ENCODE data around the gene TYSND1.
"Not testable (repeated sequence)": the region's sequence is repeated elsewhere in the genome, so short reads cannot be mapped to it uniquely, and the experiment has no call there.

The TYSND1 gene

DNA sequence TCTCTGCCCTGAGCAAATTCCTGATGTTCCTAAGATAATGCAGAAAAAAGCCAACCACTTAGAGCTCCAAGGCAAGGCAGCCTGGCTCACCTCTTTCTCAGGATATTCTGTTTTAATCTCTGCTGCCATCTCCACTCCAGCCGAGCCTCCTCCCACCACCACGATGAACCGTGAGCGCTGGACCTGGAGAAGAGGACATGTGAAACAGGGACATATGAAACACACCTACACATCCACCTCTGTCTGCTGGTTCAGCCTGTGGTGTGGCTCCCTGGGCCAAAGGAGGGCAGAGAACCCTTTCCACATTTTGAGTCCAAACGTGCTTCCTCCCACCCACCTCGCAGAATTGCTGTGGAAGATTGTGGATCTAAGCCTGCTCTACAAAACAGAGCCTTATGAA is 26.1 kb downstream of the TYSND1 start:
- in situ Hi-C loops (cut with HindIII; ENCODE audit: low pct_ligation_motif_present, low pct_unique_long_range_greater_than_20kb, low sequenced_read_pairs) = no loop called here
- no peak for DNase-seq

DNA sequence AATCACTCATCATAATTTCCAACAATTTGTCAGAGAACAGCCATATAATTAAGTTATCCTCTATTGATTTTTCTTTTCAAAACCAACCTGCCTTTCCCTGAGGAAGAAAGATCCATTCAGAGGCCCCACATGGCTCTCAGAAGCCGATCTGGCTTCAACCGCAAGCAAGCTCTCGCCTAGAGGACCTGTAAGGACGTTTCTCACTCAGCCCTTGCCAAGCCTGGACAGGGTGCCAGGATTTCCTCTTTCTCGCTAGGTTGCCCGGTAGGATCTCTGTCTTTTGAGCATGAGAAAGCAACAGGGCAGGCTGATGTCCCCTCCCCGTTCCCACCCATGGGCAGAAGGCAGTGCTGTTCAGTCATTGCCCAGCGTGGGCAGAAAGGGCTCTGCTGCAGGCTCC is 26.9 kb downstream of the TYSND1 start:
- in situ Hi-C loops (cut with HindIII; ENCODE audit: low pct_ligation_motif_present, low pct_unique_long_range_greater_than_20kb, low sequenced_read_pairs) = no loop called here
- no peak for DNase-seq

DNA sequence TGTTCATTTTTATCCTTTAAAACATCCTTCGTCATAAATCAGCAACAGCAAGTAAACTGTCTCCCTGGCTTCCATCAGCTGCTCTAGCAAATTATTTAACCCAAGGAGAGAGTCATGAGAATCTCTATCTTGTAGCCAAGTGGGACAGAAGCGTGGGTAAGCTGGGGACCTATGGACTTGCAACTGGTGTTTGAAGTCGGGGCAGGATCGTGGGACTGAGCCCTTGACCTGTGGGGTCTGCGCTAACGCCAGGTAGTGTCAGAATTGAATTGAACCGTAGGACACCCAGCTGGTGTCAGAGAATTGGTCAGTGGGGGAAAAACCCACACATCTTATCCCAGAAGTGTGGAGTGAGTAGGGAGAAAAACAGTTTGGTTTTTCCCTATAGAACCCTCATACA is 27.3 kb downstream of the TYSND1 start:
- in situ Hi-C loops (cut with HindIII; ENCODE audit: low pct_ligation_motif_present, low pct_unique_long_range_greater_than_20kb, low sequenced_read_pairs) = no loop called here
- no peak for DNase-seq

DNA sequence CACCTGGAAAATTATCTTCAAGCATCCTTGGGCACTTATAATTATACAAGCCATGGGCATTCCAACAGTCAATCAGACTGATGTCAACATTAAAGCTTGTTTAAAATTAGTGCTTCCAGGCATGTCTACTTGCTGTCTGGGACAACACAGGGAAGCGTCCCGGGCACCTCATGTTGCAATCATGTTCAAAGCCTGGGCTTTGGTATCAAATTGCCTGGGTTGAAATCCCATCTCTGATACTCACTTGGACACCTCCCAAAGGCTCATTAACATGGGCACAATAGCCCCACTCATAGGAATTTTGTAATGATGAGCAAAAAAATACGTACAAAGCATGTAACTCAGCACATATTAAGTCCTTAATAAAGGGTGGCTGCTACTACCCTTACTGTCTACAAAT is 28.3 kb downstream of the TYSND1 start:
- DNase-seq = no peak
- in situ Hi-C loops (cut with HindIII; ENCODE audit: low pct_ligation_motif_present, low pct_unique_long_range_greater_than_20kb, low sequenced_read_pairs) = no loop called here

DNA sequence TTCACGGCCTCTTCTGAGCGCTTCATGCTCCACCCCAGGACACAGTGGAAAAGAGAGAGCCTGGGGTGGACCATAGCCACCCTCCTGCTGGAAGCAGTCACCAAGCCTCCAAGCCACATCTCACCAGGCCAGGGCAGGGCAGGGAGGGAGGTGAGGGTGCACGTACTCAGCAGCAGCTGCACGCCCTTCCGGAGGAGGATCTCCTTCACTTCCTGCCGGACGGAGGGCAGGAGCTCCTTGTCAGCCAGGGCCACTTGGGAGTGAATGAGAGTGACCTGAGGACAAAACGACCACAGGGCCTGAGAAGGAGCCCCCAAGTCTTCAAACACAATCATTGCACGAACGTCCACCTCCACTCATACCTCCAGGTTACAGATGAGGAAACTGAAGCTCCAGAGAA is 28.9 kb downstream of the TYSND1 start:
- in situ Hi-C loops (cut with HindIII; ENCODE audit: low pct_ligation_motif_present, low pct_unique_long_range_greater_than_20kb, low sequenced_read_pairs) = no loop called here
- DNase-seq = no peak

DNA sequence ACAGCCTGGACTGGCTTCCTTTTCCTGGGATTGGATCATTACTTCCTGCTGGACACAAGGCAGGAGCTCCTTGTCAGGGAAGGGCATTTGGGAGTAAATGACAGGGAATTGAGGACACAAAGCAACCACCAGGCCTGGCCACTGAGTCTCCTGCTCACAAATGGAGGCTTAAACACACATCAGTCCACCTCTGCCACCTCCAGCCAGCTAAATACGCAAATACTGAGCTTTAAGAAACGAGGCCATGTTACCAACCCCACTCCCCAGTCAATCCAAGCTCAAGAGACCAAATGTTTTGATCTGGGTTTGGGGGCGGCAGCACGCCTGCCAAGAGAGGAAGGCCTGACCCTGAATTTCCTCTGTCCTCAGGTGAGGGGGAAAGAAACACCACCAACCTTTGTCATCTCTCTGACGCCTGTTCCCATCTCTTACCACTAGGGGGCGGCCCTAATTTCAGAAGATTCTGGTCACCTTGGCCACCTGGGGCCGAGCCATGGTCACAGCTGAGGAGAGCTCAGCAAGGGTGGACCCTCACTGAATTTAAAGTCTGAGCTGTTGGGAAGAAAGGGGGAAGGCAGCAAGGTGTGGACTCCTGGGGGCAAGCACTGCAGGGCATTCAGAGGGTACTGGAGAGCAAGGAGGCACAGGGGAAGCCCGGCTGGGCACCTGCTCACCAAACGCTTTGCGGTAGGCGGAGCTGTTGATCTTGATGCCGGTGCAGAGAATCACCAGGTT is 30.4 kb downstream of the TYSND1 start:
- in situ Hi-C loops (cut with HindIII; ENCODE audit: low pct_ligation_motif_present, low pct_unique_long_range_greater_than_20kb, low sequenced_read_pairs) = no loop called here

DNA sequence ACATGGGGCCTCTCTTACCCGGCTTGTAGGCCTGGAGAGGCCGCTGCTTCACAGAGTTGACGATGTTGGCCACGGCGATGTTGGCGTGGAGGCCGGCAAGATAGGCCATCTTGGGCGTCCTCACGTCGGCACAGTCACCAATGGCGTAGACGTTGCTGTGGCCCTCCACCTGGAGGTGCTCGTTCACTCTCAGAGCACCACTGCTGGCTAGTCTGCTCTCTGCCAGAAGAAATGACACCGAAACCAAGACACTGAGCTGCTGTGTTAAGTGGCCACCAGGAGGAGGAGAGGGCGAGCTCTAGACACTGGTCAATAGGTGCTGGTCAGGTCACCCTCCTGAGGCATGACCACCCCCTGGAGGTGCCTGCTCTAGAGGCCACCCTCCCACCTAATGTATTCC is 31.6 kb downstream of the TYSND1 start:
- DNase-seq = no peak
- in situ Hi-C loops (cut with HindIII; ENCODE audit: low pct_ligation_motif_present, low pct_unique_long_range_greater_than_20kb, low sequenced_read_pairs) = no loop called here

More for the DNA sequence above, 30.4 kb downstream of the TYSND1 start:
- peak; percentile 58 for DNase-seq

DNA sequence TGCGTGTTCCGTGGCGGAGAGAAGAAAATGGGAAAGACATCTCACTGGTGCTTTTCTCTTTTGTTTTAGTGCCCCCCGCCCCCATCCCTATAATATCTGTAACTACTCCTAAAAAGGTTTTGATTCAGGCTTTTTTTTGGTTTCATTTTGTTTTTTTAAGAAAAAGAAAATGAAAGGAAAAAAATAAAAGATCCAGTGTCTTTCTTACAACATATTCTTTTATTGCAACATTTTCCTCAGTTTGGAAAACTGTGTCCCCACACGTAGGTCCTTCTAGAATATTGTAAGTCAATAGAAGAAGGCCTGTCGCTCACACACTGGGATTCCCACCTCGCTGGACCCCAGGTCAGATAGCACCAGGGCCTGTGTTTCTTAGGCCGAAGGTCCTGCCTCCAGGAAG is 34.4 kb downstream of the TYSND1 start:
- in situ Hi-C loops (cut with HindIII; ENCODE audit: low pct_ligation_motif_present, low pct_unique_long_range_greater_than_20kb, low sequenced_read_pairs) = no loop called here
- DNase-seq = no peak

DNA sequence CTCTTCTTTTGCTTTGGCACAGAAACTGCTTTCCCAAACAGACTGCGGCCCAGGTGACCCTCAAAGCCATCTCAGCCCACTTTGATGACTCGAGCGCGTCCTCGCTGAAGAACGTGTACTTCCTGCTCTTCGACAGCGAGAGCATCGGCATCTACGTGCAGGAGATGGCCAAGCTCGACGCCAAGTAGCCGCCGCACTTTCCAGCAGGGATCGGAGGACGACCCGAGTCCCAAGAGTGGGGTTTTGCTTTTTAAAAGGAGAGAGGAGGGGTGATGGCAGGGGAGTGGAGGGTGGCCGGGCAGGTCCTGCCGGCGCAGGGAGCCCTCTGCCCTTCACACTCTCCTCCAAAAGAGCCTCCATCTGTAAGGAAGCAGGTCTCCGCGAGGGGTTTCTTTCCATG is 35.0 kb downstream of the TYSND1 start:
- DNase-seq = no peak
- in situ Hi-C loops (cut with HindIII; ENCODE audit: low pct_ligation_motif_present, low pct_unique_long_range_greater_than_20kb, low sequenced_read_pairs) = no loop called here

DNA sequence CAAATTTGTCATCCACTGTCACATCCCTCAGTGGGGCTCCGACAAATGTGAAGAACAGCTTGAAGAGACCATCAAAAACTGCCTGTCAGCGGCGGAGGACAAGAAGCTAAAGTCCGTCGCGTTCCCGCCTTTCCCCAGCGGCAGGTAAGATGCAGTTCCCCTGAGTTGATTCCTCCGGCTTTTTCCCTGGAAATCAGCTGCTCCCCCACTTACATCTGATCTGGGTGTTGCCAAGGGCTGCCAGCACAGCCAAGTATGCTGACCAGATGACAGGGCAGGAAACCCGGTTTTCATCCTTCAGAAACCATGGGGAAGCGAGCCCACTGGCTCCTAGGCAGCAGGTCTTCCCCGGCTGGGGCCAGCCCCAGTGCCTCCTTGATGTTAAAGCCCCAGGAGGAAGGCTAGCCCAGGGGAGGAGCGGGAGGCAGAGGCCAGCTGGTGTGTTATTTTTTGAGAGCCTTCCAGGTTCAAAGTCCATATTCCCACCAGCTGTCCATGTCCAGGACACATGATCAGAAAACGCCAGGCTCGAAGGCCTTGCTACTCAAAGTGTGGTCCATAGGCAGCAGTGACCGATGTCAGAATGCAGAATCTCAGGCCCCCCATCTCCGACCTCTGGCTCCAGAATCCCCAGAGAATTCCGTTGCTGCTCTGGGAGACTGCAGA is 37.3 kb downstream of the TYSND1 start:
- DNase-seq = no peak

DNA sequence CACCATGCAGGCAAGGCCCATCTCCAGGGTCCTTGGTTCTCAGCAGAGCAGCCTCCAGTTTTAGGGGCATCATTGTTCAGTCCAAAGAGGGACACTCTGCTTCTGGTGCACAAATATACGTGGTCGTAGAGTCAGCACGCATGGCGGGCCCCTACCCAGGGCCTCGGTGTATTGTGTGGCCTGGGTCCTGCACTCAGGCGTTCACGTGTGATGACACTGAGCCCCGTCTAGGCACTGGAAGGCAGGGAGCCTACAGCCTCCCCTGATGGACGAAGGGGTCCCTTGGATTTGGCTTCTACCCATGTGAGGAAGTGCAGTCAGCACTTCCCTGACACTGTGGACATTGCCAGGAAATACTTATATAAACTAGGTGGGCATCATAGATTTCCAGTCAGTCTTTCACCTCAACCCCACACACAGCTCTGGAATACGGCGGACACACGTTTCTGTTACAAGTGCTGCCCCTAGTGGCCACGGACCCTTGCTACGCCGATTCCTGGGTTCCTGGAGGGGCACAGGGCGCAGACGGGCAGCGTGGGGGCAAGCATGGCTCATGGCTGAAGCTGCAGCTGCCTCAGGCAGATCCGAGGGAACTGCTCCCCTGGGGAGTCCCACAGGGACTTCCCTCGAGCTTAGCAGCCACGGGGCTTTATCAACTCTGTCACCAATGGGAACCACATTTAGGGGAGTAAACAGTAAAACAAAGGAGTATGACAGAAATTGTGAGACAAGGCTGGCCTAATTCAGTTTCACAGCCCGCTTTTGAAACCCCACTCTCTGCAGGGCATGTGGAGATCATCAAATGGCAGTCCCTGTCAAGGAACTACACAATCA is 39.3 kb downstream of the TYSND1 start:
- in situ Hi-C loops (cut with HindIII; ENCODE audit: low pct_ligation_motif_present, low pct_unique_long_range_greater_than_20kb, low sequenced_read_pairs) = no loop called here
- DNase-seq = peak; percentile 11

More for the DNA sequence above, 37.3 kb downstream of the TYSND1 start:
- in situ Hi-C loops (cut with HindIII; ENCODE audit: low pct_ligation_motif_present, low pct_unique_long_range_greater_than_20kb, low sequenced_read_pairs) = no loop called here

DNA sequence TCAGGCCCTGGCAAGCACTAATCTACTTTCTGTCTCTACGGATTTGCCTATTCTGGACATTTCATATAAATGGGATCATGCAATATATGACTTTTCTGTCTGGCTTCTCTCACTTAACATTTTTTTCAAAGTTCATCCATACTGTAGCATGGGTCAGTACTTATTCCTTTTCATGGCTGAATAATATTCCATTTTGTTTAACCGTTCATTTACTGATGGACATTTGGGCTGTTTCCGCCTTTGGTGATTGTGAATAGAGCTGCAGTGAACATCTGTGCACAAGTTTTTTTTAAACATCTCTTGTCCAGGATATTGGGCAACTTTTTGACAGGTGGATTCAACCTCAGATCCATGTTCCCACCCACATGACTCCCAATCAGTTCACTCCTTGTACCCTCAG is 44.8 kb downstream of the TYSND1 start:
- no peak for DNase-seq
- in situ Hi-C loops (cut with HindIII; ENCODE audit: low pct_ligation_motif_present, low pct_unique_long_range_greater_than_20kb, low sequenced_read_pairs) = no loop called here

DNA sequence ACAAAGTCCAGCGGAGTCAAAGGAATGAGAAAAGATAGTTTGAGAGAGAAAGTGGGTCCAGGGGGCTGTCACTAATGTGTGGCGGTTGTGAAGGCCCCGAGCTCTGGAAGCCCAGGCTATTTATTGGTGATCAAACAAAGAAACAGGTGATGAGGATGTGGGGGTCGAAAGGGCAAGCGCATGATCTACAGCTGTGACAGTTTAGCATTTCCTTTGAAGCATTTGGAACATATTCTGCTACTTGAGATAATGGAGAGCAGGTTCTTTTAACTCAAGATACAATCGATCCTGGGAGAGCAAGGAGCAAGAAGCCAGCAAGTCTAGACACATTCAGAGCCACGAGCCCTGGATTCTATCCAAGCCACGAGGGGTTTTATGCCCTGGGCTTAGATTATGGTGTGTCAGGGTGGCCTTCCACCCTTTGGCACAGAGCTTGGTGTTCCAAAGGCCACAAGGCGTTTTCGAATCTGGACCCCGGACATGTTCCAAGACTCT is 45.4 kb downstream of the TYSND1 start:
- in situ Hi-C loops (cut with HindIII; ENCODE audit: low pct_ligation_motif_present, low pct_unique_long_range_greater_than_20kb, low sequenced_read_pairs); DNase-seq: not testable (repeated sequence)

DNA sequence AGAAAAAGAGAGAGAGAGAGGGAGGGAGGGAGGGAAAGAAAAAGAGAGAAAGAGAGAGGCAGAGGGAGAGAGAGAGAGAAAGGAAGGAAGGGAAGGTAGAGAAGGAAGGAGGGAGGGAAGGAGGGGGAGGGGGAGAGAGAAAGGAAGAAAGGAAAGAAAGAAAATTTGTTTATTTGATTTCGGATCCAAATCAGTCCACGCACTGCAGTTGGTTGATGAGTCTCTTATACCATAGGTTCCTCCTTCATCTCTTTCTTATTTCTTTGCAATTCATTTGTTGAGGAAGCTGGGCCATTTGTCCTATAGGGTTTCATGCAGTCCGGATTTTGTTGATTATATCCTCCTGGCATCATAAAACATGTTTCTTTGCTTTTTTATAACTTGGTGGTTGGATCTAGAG is 48.2 kb downstream of the TYSND1 start:
- in situ Hi-C loops (cut with HindIII; ENCODE audit: low pct_ligation_motif_present, low pct_unique_long_range_greater_than_20kb, low sequenced_read_pairs) = no loop called here
- no peak for DNase-seq

DNA sequence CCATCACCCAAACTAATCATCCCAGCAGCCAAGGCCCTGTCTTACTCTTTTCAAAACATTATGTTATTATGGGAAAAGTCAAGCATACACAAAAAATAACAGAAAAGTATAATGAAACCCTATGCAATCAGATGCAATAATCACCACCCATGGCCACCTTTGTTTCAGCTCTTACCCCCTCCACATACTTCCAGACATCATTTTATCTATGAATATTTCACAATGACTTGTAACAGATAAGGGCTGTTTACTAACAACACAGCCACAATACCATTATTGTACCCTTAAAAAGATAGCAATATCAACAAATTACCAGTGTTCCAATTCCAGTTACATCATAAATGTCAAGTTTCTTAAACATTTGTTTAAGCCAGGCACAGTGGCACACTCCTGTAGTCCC is 49.0 kb downstream of the TYSND1 start:
- DNase-seq = no peak
- in situ Hi-C loops (cut with HindIII; ENCODE audit: low pct_ligation_motif_present, low pct_unique_long_range_greater_than_20kb, low sequenced_read_pairs) = no loop called here

DNA sequence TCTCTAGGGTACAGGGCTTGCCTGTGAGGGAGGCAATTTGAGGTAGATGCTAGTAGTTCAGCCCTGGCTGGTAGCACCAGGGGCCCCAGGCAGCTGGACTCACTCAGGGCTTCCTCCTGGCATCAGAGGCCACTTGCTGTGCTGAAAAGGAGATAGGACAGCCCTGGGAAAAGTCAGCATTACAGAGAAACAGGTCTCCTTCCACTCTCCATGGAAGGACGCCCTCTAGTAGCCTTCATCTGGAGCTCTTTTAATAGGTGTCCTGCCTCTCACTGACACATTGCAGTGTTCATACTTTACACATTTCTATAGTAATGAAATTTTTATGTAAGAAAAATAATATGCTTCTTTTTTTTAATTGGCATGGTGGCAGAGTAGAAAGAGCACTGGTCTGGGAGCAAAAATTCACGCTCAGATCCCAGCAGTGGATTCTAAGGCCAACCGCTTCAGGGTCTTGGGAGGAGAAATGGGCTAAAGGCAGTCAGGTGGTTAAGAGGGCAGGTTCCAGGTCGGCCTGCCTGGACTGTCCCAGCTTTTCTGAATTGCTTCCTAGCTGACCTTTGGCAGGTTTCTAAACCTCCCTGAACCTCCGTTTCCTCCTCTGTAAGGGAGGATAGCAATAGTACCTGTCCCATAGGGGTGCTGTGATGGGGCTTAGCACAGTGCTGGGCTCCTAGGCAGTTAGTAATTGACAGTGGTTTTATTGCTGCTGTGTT is 49.6 kb downstream of the TYSND1 start:
- in situ Hi-C loops (cut with HindIII; ENCODE audit: low pct_ligation_motif_present, low pct_unique_long_range_greater_than_20kb, low sequenced_read_pairs) = no loop called here

DNA sequence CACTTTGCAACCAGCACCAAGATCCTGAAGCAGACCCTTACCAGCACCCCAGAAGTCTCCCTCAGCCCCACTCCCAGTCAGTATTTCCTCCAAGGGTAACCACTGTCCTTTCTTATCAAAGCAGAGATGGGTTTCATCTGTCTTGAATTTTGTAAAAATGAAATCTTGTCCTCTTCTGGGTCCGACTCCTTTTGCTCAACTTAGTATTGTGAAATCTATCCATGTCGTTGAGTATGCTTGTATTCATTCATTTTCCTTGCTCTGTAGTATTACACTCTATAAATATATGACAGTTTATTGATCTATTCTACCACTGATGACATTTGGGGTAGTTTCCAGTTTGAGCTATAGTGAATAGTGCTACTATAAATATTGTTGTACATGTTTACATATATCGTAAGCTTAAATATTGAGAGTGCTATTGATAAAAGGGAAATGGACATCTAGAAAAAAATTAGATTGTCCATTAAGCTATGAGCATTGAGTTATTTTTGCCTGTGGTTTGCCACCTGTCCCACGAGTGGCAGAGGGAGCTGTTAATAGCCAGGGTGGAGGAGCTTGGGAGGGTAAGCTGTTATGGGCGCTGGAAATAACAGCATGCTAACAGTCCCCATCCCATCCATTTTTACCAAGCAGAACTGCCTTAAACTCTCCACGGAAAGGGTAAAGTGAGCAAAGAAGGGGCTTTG is 50.3 kb downstream of the TYSND1 start:
- in situ Hi-C loops (cut with HindIII; ENCODE audit: low pct_ligation_motif_present, low pct_unique_long_range_greater_than_20kb, low sequenced_read_pairs) = no loop called here

More for the DNA sequence above, 49.6 kb downstream of the TYSND1 start:
- no peak for DNase-seq

DNA sequence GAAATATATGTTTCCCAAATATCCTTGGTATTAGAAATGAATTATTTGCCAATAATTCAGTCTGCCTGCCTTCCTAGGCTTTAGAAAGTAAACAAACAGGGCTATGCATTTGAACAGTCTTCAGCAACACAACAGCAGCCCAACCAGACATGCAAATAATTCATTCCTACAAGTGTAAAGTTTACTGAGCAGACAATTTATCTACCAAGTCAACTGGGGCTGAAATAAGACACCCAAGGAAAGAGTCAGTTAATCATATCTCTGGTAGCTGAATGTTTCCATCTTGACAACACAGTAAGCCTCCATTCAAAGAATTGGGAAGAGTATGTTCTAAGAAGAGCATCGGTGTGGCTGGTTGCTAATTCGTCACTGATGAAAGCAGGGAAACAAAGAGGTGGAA is 52.2 kb downstream of the TYSND1 start:
- in situ Hi-C loops (cut with HindIII; ENCODE audit: low pct_ligation_motif_present, low pct_unique_long_range_greater_than_20kb, low sequenced_read_pairs) = no loop called here
- no peak for DNase-seq

More for the DNA sequence above, 50.3 kb downstream of the TYSND1 start:
- no peak for DNase-seq
